Colonic mucosa (tissue), 4 donors: ENCODE results near the gene TOR4A. TPM values are rescaled to one million over a fixed set of nuclear protein-coding genes. Genes with fewer than 3 reads are reported as not detected.
A peak's percentile ranks its signal among the peaks of the same experiment; 100 is the strongest.

Source experiments
- DNase-seq: peaks from one replicate; pipeline ENCODE4 v3.0.0-alpha.2; 2020
- H3K27ac ChIP-seq: fragments of 200-600 bp; one replicate; pipeline ENCODE4 v1.8.0; 2021
- H3K27me3 ChIP-seq: fragments of 200-600 bp; one replicate; pipeline ENCODE4 v1.8.0; 2021
- H3K36me3 ChIP-seq: fragments of 200-600 bp; one replicate; pipeline ENCODE4 v1.8.0; 2021
- H3K4me1 ChIP-seq: fragments of 200-600 bp; one replicate; pipeline ENCODE4 v1.8.0; 2021; ENCODE audit warnings: mild to moderate bottlenecking
- H3K4me3 ChIP-seq: fragments of 200-600 bp; one replicate; pipeline ENCODE4 v1.8.0; 2021
- H3K9ac ChIP-seq, 2 donors: one replicate each; pipeline ENCODE4 v1.7.0; 2013; ENCODE audit warnings: control low read depth in 2 of 2, low read depth in 2 of 2, low read length in 2 of 2
- H3K9me3 ChIP-seq: fragments of 200-600 bp; one replicate; pipeline ENCODE4 v1.8.0; 2021
- intact Hi-C: fragments of 100-400 bp; cut with DNase I; formaldehyde crosslinking; loops from one replicate; pipeline ENCODE4 v1.14.1; 2022
- total RNA-seq, 2 donors: library from RNA; stranded (reverse); fragmentation: NEBNext Ultra II Directional in 1 of 2; extraction: Animal tissue kit (Norgen Biotek cat#: 25700) in 1 of 2; gene quantifications; one replicate each; pipeline ENCODE4 v1.2.1, GENCODE V29; 2021
- TF ChIP-seq, protein P1 (sequence below): fragments of 200-600 bp; IDR thresholded peaks from one replicate; pipeline ENCODE4 v1.8.0; 2022; ENCODE audit warnings: antibody characterized with exemption, mild to moderate bottlenecking
- donor health status: healthy.
- donor health status: DM: no; HTN: no; CAD: no.
- donor health status: DM: no; HTN: no; CAD: no.

The TOR4A gene
- total RNA-seq, 2 donors from 2014 or later, result 57.1 to 63.9 TPM

DNA sequence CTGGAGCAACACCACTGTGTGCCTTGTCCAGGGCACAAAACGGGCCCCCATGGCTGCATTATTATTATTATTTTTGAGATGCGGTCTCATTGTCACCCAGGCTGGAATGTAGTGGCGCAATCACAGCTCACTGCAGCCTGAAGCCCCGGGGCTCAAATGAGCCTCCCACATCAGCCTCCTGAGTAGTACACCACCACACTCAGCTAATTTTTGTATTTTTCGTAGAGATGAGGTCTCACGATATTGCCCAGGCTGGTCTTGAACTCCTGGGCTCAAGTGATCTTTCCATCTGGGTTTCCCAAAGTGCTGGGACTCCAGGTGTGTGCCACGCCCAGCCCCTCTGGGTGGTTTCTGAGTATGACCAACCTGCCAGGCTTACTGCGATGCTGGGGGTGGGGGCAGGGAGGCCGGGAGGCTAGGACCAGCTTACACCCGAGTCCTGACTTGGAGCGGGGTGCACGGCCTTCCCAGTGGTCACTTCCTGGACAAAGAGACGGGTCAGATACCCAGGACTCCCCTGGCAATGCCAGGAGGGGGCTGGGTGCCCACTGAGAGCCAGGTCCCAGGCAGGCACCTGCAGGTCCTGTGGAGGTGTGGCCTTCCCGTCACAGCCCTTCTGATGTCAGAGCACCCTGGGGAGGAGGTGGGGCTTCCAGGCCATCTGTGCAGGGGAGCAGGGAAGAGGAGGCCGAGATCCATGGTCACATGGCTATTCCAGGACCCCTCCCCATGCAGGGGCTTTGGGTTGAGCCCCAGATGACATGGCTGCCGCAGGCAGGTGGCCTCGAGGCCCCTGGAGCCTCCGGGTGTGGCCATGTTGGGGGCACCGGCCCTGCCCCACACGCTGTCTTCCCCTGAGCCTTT is 32.9 kb downstream of the TOR4A start:
- H3K36me3 ChIP-seq, result no peaks in the 10 kb centered on the region
- peak overlapping the region in 1 of 2 donors; percentile 75 for H3K9ac ChIP-seq
- peaks cover 26% of the 10 kb centered on the region for H3K4me1 ChIP-seq
- H3K4me3 ChIP-seq, result no peak overlapping the region
- TF ChIP-seq, protein P1, sequence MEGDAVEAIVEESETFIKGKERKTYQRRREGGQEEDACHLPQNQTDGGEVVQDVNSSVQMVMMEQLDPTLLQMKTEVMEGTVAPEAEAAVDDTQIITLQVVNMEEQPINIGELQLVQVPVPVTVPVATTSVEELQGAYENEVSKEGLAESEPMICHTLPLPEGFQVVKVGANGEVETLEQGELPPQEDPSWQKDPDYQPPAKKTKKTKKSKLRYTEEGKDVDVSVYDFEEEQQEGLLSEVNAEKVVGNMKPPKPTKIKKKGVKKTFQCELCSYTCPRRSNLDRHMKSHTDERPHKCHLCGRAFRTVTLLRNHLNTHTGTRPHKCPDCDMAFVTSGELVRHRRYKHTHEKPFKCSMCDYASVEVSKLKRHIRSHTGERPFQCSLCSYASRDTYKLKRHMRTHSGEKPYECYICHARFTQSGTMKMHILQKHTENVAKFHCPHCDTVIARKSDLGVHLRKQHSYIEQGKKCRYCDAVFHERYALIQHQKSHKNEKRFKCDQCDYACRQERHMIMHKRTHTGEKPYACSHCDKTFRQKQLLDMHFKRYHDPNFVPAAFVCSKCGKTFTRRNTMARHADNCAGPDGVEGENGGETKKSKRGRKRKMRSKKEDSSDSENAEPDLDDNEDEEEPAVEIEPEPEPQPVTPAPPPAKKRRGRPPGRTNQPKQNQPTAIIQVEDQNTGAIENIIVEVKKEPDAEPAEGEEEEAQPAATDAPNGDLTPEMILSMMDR, result no peak
- no peaks in the 10 kb centered on the region for H3K27me3 ChIP-seq
- intact Hi-C loops, result no loop called here
- DNase-seq, result peak; percentile 82
- peak overlapping the region; percentile 90 for H3K27ac ChIP-seq
- H3K9me3 ChIP-seq, result no peaks in the 10 kb centered on the region

DNA sequence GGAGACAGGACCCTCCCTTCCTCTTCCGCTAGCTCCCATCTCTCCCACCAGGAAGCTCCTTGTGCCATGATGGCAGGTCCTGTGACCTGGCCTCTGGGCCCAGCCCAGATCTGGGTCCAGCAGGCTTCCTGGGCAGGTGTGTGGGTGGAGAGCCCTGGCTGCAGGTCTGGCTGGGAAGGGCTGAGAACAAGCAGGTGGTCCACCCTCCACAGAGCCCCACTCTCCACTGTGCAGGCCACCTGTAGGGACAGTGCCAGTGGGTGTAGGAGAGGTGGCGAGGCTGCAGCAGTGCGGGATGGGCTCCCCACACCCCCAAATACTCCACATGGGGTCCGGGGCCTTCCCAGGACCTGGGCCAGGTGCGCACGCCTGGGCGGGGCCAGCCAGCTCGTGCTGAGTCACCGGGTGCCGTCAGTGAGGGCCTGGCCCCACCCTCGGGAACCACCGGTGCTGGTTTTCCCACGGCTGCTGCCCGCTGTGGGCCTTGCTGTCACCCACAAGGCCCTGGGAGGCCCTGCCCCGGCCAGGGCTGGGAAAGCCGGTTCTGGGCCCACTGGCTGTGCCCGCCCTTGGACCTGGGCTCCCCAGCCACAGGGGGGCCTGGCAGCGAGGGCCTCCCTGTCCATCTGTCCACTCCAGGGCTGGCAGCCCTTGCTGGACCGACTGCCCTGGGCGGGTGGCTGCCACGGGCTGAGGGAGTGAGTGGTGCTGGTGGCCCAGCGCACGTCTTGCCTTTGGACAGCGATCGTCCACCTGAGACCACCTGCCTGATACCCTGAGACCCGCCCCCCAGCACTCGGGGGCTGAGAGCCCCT is 33.9 kb downstream of the TOR4A start:
- no peaks in the 10 kb centered on the region for H3K36me3 ChIP-seq
- peak overlapping the region; percentile 90 for H3K27ac ChIP-seq
- no peak overlapping the region for H3K4me3 ChIP-seq
- H3K9me3 ChIP-seq, result no peaks in the 10 kb centered on the region
- intact Hi-C loops, result no loop called here
- H3K4me1 ChIP-seq, result peaks cover 17% of the 10 kb centered on the region
- peak; percentile 91 for DNase-seq
- TF ChIP-seq, protein P1, result no peak
- H3K27me3 ChIP-seq, result peaks cover 3% of the 10 kb centered on the region
- H3K9ac ChIP-seq, result peak overlapping the region; percentile 40 to 75

DNA sequence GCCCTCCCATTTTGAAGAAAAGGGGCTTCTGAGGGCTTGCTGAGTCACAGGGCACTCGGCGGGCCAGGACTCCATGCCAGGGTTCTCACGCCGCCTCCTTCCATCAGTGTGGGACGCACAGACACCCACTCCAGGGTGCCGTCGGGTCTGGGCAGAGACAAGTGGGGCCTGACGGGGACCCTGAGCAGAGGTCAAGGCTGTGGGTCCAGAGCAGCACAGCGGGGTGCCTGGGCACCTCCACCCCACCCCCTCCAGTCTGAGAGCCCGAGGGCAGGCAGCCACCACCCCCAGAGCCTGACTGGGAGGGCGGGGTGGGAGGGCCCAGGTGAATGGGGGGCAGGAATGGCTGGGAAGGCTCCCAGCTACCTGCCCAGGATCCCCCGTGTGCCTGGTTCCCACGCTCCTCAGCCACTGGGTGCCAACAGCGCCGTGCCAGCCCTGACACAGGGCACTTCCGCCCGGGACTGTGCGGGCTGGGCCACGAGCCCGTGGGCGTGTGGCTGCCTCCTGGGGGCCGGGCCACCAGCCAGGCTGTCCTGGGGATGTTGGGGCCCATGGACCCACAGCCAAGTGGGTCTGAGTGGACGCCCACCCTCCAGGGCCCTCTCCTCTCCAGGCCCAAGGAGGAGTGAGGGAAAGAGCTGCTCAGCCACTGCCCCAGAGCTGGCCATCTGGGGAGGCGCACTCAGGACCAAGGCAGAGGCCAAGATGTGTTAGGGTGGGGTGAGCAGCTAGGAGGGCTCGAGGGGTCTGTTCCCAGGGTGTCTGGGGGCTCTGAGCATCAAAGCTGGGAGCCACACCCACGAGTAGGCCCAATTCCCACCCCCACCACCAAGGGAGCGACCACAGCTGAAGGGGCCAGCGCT is 34.7 kb downstream of the TOR4A start:
- no peaks in the 10 kb centered on the region for H3K36me3 ChIP-seq
- no peaks in the 10 kb centered on the region for H3K9me3 ChIP-seq
- H3K4me1 ChIP-seq, result peaks cover 15% of the 10 kb centered on the region
- peak overlapping the region; percentile 90 for H3K27ac ChIP-seq
- H3K9ac ChIP-seq, result peak overlapping the region; percentile 40 to 75
- DNase-seq, result no peak
- TF ChIP-seq, protein P1, result no peak
- peaks cover 6% of the 10 kb centered on the region for H3K27me3 ChIP-seq
- intact Hi-C loops, result no loop called here
- H3K4me3 ChIP-seq, result no peak overlapping the region

DNA sequence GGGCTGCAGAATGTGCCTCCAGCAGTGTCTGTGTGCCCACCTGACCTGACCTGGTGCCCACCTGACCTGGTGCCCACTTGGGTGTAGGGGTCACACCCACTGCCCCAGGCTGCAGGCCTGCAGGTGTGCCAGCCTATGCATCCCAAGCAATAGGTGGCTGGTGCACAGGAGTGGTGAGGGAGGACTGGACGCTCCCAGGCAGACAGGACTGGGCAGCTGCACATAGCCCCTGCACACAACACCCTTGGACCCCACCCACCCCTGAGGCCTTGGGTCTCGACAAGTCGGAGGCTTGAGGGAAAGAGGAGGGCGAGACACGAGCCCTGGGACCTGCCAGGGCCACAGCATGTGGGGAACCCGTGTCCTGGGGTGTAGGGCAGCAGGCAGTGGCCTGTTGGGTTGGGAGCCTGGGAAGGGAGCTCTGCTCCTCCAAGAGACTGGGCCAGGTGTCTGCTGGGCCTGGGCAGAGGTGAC is 35.4 kb downstream of the TOR4A start:
- DNase-seq, result no peak
- Histone ChIP-seq H3K9me3 (no peaks in the 10 kb centered on the region), H3K27me3 (peaks cover 6% of the 10 kb centered on the region), H3K27ac (no peak overlapping the region), H3K9ac (peak overlapping the region in 1 of 2 donors; percentile 12), H3K36me3 (no peaks in the 10 kb centered on the region), H3K4me1 (peaks cover 14% of the 10 kb centered on the region), H3K4me3 (no peak overlapping the region)
- intact Hi-C loops, result no loop called here
- TF ChIP-seq, protein P1, result no peak
